DND-41 (cell line): ENCODE measurements around the gene MYO1D.

Experiments used
- CTCF ChIP-seq: IDR thresholded peaks from 2 replicates; pipeline ENCODE4 v1.5.1; 2012; ENCODE audit warnings: borderline replicate concordance, low read length, moderate library complexity, mild to moderate bottlenecking; ENCODE audit not compliant: poor library complexity, severe bottlenecking; ENCODE audit errors: extremely low read depth
- EZH2 ChIP-seq: IDR thresholded peaks from 3 replicates; pipeline ENCODE4 v1.6.1; 2012; ENCODE audit warnings: borderline replicate concordance, low read depth, mild to moderate bottlenecking, moderate library complexity, low read length, inconsistent platforms; ENCODE audit not compliant: severe bottlenecking

GRCh38 chr17:32901743-32902142 lies 24.8 kb upstream of the MYO1D start:
- TF ChIP-seq CTCF (no peak), EZH2 (no peak)
